ENCODE results near the gene CLEC14A. TPM values are rescaled to one million over a fixed set of nuclear protein-coding genes. Genes with fewer than 3 reads are reported as not detected.

The CLEC14A gene
- total and polyA plus RNA-seq, 4 donors, result 6.4 to 7.3 (median 7.1) TPM

DNA sequence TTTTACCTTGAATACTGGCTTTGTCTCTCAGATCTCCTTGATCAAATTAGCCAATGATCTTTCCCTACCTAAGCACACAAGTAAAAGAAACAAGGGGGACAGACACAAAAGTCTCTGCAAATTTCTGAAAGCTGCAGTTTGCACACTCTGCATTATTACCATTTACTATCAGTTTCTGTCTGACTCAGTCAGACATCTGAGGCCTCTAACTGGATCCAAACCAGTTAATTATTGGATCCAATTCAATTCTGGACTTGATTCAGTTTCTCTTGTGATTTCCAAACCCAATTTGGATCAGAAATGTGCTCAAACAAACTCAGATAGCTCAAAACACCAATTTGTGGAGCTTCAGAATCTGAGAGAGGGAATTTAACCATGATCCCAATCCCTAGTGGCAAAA, 31.6 kb downstream of the CLEC14A start:
- H3K4me3 ChIP-seq (ENCODE audit: low read depth in 1 of 3, low read length in 3 of 3), result no peak overlapping the region
- H3K27me3 ChIP-seq (ENCODE audit: control insufficient read depth in 4 of 4, insufficient read depth in 4 of 4, low read length in 3 of 4), result no peaks in the 10 kb centered on the region
- H3K9me3 ChIP-seq (ENCODE audit: control insufficient read depth in 4 of 4, low read length in 3 of 4), result no peaks in the 10 kb centered on the region
- no peaks in the 10 kb centered on the region for H3K36me3 ChIP-seq (ENCODE audit: control insufficient read depth in 4 of 4, insufficient read depth in 3 of 4, low read depth in 1 of 4, low read length in 3 of 4)
- no peak for DNase-seq (ENCODE audit: low spot score)
- H3K27ac ChIP-seq (ENCODE audit: low read depth in 1 of 2, low read length in 2 of 2), result no peak overlapping the region
- TF ChIP-seq, protein P1, sequence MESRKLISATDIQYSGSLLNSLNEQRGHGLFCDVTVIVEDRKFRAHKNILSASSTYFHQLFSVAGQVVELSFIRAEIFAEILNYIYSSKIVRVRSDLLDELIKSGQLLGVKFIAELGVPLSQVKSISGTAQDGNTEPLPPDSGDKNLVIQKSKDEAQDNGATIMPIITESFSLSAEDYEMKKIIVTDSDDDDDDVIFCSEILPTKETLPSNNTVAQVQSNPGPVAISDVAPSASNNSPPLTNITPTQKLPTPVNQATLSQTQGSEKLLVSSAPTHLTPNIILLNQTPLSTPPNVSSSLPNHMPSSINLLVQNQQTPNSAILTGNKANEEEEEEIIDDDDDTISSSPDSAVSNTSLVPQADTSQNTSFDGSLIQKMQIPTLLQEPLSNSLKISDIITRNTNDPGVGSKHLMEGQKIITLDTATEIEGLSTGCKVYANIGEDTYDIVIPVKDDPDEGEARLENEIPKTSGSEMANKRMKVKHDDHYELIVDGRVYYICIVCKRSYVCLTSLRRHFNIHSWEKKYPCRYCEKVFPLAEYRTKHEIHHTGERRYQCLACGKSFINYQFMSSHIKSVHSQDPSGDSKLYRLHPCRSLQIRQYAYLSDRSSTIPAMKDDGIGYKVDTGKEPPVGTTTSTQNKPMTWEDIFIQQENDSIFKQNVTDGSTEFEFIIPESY (IDR thresholded peaks at IDR 0.05), result no peak
- no peak for TF ChIP-seq NR2F2 (IDR thresholded peaks at IDR 0.05)
- no peak for TF ChIP-seq HNF4G (IDR thresholded peaks at IDR 0.05)
- TF ChIP-seq, protein P2, sequence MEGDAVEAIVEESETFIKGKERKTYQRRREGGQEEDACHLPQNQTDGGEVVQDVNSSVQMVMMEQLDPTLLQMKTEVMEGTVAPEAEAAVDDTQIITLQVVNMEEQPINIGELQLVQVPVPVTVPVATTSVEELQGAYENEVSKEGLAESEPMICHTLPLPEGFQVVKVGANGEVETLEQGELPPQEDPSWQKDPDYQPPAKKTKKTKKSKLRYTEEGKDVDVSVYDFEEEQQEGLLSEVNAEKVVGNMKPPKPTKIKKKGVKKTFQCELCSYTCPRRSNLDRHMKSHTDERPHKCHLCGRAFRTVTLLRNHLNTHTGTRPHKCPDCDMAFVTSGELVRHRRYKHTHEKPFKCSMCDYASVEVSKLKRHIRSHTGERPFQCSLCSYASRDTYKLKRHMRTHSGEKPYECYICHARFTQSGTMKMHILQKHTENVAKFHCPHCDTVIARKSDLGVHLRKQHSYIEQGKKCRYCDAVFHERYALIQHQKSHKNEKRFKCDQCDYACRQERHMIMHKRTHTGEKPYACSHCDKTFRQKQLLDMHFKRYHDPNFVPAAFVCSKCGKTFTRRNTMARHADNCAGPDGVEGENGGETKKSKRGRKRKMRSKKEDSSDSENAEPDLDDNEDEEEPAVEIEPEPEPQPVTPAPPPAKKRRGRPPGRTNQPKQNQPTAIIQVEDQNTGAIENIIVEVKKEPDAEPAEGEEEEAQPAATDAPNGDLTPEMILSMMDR (IDR thresholded peaks at IDR 0.05; ENCODE audit: low read depth, low read length, missing input control), result no peak
- TF ChIP-seq RAD21 (IDR thresholded peaks at IDR 0.05), result no peak
- no peak for TF ChIP-seq HNF4A (conservative IDR thresholded peaks at IDR 0.05)
- TF ChIP-seq RXRA (IDR thresholded peaks at IDR 0.05), result no peak
- no peak for TF ChIP-seq FOXA2 (IDR thresholded peaks at IDR 0.05)
- no peak for TF ChIP-seq YY1 (IDR thresholded peaks at IDR 0.05)
- TF ChIP-seq, protein P3, sequence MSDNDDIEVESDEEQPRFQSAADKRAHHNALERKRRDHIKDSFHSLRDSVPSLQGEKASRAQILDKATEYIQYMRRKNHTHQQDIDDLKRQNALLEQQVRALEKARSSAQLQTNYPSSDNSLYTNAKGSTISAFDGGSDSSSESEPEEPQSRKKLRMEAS (IDR thresholded peaks at IDR 0.05), result no peak
- peaks cover 0 to 2% (median 0%) of the 10 kb centered on the region in 4 donors for H3K4me1 ChIP-seq (ENCODE audit: control insufficient read depth in 4 of 4, insufficient read depth in 4 of 4, low read length in 3 of 4)
- H3K9ac ChIP-seq (ENCODE audit: low read depth in 1 of 2, low read length in 2 of 2), result no peak overlapping the region

DNA sequence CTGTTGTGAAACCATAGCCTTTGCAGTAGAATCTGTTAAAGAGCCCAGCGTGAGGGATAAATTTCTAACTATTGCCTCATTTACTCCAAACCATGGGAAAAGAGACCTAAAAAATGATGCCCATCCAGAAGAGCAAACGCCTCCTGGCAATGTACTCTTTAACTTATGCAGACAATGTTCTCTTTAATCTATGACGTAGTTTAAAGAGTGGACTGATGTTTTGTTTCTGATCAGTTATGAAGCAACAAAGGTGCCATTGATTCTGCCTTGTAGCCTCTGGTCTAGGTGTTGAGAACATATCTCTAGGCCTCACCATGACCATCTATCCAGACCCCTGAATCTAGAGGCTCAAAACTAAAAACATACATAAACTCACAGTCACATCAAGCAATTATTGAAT, 34.8 kb downstream of the CLEC14A start:
- H3K27ac ChIP-seq (ENCODE audit: low read depth in 1 of 2, low read length in 2 of 2), result no peak overlapping the region
- DNase-seq (ENCODE audit: low spot score), result no peak
- H3K9me3 ChIP-seq (ENCODE audit: control insufficient read depth in 4 of 4, low read length in 3 of 4), result no peaks in the 10 kb centered on the region
- H3K27me3 ChIP-seq (ENCODE audit: control insufficient read depth in 4 of 4, insufficient read depth in 4 of 4, low read length in 3 of 4), result no peaks in the 10 kb centered on the region
- H3K4me3 ChIP-seq (ENCODE audit: low read depth in 1 of 3, low read length in 3 of 3), result no peak overlapping the region
- H3K4me1 ChIP-seq (ENCODE audit: control insufficient read depth in 4 of 4, insufficient read depth in 4 of 4, low read length in 3 of 4), result peaks cover 0 to 2% (median 0%) of the 10 kb centered on the region in 4 donors
- no peaks in the 10 kb centered on the region for H3K36me3 ChIP-seq (ENCODE audit: control insufficient read depth in 4 of 4, insufficient read depth in 3 of 4, low read depth in 1 of 4, low read length in 3 of 4)
- whole genome bisulfite sequencing, result 95% methylated on average over 3 of the region's 3 CpGs
- H3K9ac ChIP-seq (ENCODE audit: low read depth in 1 of 2, low read length in 2 of 2), result no peak overlapping the region
- TF ChIP-seq, protein P2 (IDR thresholded peaks at IDR 0.05; ENCODE audit: low read depth, low read length, missing input control), result no peak
- no peak for TF ChIP-seq EGR1 (IDR thresholded peaks at IDR 0.05; ENCODE audit: low read depth in 2 of 2)

DNA sequence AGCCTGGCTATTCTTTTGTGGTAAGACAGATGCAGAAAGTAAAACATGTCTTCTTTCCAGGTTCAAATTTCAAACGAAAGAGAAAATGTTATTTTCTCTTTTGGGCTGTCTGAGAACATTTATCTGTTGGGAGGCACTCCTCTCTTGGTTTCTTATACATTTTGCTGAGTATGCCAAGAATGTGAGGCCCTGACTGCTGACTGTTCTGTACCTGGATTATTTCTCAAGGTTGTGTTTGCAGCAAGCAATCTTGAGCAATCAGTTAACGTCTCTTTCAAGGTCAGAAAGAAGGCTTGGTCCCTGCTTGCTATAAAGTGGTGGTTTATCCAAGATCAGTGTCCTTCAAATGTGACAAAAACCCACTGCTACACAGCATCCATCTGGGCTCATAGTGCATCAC, 38.3 kb downstream of the CLEC14A start:
- DNase-seq (ENCODE audit: low spot score), result no peak
- no peaks in the 10 kb centered on the region for H3K27me3 ChIP-seq (ENCODE audit: control insufficient read depth in 4 of 4, insufficient read depth in 4 of 4, low read length in 3 of 4)
- 44% methylated on average over 2 of the region's 2 CpGs for WGBS
- no peaks in the 10 kb centered on the region for H3K36me3 ChIP-seq (ENCODE audit: control insufficient read depth in 4 of 4, insufficient read depth in 3 of 4, low read depth in 1 of 4, low read length in 3 of 4)
- no peak overlapping the region for H3K4me3 ChIP-seq (ENCODE audit: low read depth in 1 of 3, low read length in 3 of 3)
- H3K9me3 ChIP-seq (ENCODE audit: control insufficient read depth in 4 of 4, low read length in 3 of 4), result no peaks in the 10 kb centered on the region
- peaks cover 0 to 2% (median 0%) of the 10 kb centered on the region in 4 donors for H3K4me1 ChIP-seq (ENCODE audit: control insufficient read depth in 4 of 4, insufficient read depth in 4 of 4, low read length in 3 of 4)
- no peak overlapping the region for H3K9ac ChIP-seq (ENCODE audit: low read depth in 1 of 2, low read length in 2 of 2)
- no peak overlapping the region for H3K27ac ChIP-seq (ENCODE audit: low read depth in 1 of 2, low read length in 2 of 2)
- TF ChIP-seq GABPA (IDR thresholded peaks at IDR 0.05 in 1 of 2, conservative IDR thresholded peaks at IDR 0.05 in 1 of 2) (no peak), FOXA2 (IDR thresholded peaks at IDR 0.05) (no peak), TAF1 (conservative IDR thresholded peaks at IDR 0.05) (no peak), YY1 (IDR thresholded peaks at IDR 0.05) (no peak), HNF4A (conservative IDR thresholded peaks at IDR 0.05) (no peak), SP1 (IDR thresholded peaks at IDR 0.05) (no peak), RXRA (IDR thresholded peaks at IDR 0.05) (no peak), EGR1 (IDR thresholded peaks at IDR 0.05; ENCODE audit: low read depth in 2 of 2) (no peak), HNF4G (IDR thresholded peaks at IDR 0.05) (no peak)
- TF ChIP-seq, protein P1 (IDR thresholded peaks at IDR 0.05), result no peak
- TF ChIP-seq, protein P3 (IDR thresholded peaks at IDR 0.05), result no peak
- TF ChIP-seq, protein P4, sequence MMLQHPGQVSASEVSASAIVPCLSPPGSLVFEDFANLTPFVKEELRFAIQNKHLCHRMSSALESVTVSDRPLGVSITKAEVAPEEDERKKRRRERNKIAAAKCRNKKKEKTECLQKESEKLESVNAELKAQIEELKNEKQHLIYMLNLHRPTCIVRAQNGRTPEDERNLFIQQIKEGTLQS (IDR thresholded peaks at IDR 0.05), result no peak
- TF ChIP-seq, protein P2 (IDR thresholded peaks at IDR 0.05; ENCODE audit: low read depth, low read length, missing input control), result no peak
